HepG2 (cell line): Measurements from ENCODE around the gene TRPM1. TPM values are rescaled to one million over a fixed set of nuclear protein-coding genes. Genes with fewer than 3 reads are reported as not detected.

Experiments used
- AHDC1 ChIP-seq: sonication (generic); formaldehyde crosslinking; IDR thresholded peaks from 2 replicates; pipeline ENCODE4 v1.5.1; 2020; ENCODE audit warnings: mild to moderate bottlenecking, missing genetic modification reagents, borderline replicate concordance
- DR1 ChIP-seq: sonication (generic); formaldehyde crosslinking; IDR thresholded peaks from 2 replicates; pipeline ENCODE4 v1.8.0; 2021; ENCODE audit warnings: mild to moderate bottlenecking, missing genetic modification reagents, inconsistent platforms
- ETS1 ChIP-seq: sonication (generic); formaldehyde crosslinking; IDR thresholded peaks from 2 replicates; pipeline ENCODE4 v1.4.0; 2020; ENCODE audit warnings: missing genetic modification reagents
- KIAA2018 ChIP-seq: sonication (generic); formaldehyde crosslinking; IDR thresholded peaks from 2 replicates; pipeline ENCODE4 v1.5.0; 2020; ENCODE audit warnings: mild to moderate bottlenecking, missing genetic modification reagents, borderline replicate concordance
- MBNL3 ChIP-seq: fragments of 250-450 bp; sonication (Bioruptor Pico); conservative IDR thresholded peaks from 2 replicates; pipeline ENCODE4 v1.8.0; 2022; ENCODE audit warnings: mild to moderate bottlenecking, inconsistent platforms
- NR2C2 ChIP-seq: sonication (generic); formaldehyde crosslinking; IDR thresholded peaks from 2 replicates; pipeline ENCODE4 v1.4.0; 2020; ENCODE audit warnings: missing genetic modification reagents, mild to moderate bottlenecking, moderate library complexity, borderline replicate concordance
- PHB2 ChIP-seq: fragments of 450-650 bp; IDR thresholded peaks from 2 replicates; pipeline ENCODE4 v1.6.1; 2018; ENCODE audit not compliant: partially characterized antibody
- PPARG ChIP-seq: conservative IDR thresholded peaks from 2 replicates; pipeline ENCODE4 v1.6.1; 2016; ENCODE audit warnings: missing biosample characterization, missing genetic modification reagents
- SRSF1 ChIP-seq: fragments of 200-400 bp; formaldehyde crosslinking; optimal IDR thresholded peaks from 2 replicates; pipeline ENCODE3; 2017; ENCODE audit warnings: mild to moderate bottlenecking, low read depth, low read length, moderate library complexity
- XRCC5 ChIP-seq: fragments of 200-400 bp; formaldehyde crosslinking; optimal IDR thresholded peaks from 2 replicates; pipeline ENCODE3; 2017; ENCODE audit warnings: mild to moderate bottlenecking, low read length
- ZNF552 ChIP-seq: sonication (generic); formaldehyde crosslinking; IDR thresholded peaks from 2 replicates; pipeline ENCODE4 v1.9.0; 2022; ENCODE audit warnings: missing genetic modification reagents, mild to moderate bottlenecking, borderline replicate concordance
- ZNF761 ChIP-seq: sonication (generic); formaldehyde crosslinking; conservative IDR thresholded peaks from 2 replicates; pipeline ENCODE4 v1.4.0; 2020; ENCODE audit warnings: mild to moderate bottlenecking, missing genetic modification reagents
- polyA plus RNA-seq, 8 experiments: library from polyadenylated mRNA; depleted of rRNA in 3 of 8; stranded (reverse) in 7 of 8; unstranded in 1 of 8; fragments of >200 nt; fragmentation: Illumina TruSeq in 4 of 8; extraction: Trizol in 4 of 8; gene quantifications; 2 replicates each; pipeline versions ENCODE4 v1.2.1 to v1.2.3, GENCODE V29; 2011 to 2016; ENCODE audit warnings: low read depth in 4 of 8, missing spikeins in 1 of 8, mixed read lengths in 1 of 8; ENCODE audit not compliant: insufficient read depth in 1 of 8
- total RNA-seq, 5 experiments: library from RNA; depleted of rRNA; stranded (reverse); fragments of >200 nt; fragmentation: Illumina TruSeq; extraction: Trizol; gene quantifications; 2 replicates each; pipeline ENCODE4 v1.2.3, GENCODE V29; 2016; ENCODE audit warnings: low read depth in 1 of 5

The TRPM1 gene
- total and polyA plus RNA-seq, 2 of the 13 experiments (the other 11 are each of a cell fraction or from before 2014, with no cell fraction given), result not detected

GRCh38 chr15:30991255-30992235, 110.0 kb downstream of the TRPM1 start, which contains the start of gene MTMR10 (continued):
- TF ChIP-seq AHDC1 (CRISPR knock-in tag) (no peak), ETS1 (CRISPR knock-in tag) (peak; percentile 74; the same call in 1 of the 2 replicates), KIAA2018 (0 out of 2 replicates have a peak, but pooled peaks have one; percentile 41), SRSF1 (peak; percentile 62), NR2C2 (CRISPR knock-in tag) (peak; percentile 67), XRCC5 (no peak), DR1 (CRISPR knock-in tag) (0 out of 2 replicates have a peak, but pooled peaks have one; percentile 11), ZNF761 (no peak; the same call in 1 of the 2 replicates), PPARG (CRISPR knock-in tag) (no peak), ZNF552 (0 out of 2 replicates have a peak, but pooled peaks have one; percentile 63), PHB2 (no peak), MBNL3 (CRISPR knock-in tag) (no peak)
